SW 1271 (cell line): ENCODE data around the gene NT5C.
"Not testable (repeated sequence)": the region's sequence is repeated elsewhere in the genome, so short reads cannot be mapped to it uniquely, and the experiment has no call there.

Experiments
- DNase-seq, 2 experiments: peaks; one replicate each; lab custom pipeline; 2025; lab: John Stamatoyannopoulos, UW

NT5C gene

GRCh38 chr17:75144816-75145512, 13.4 kb upstream of the NT5C start:
- no peak for DNase-seq

DNA sequence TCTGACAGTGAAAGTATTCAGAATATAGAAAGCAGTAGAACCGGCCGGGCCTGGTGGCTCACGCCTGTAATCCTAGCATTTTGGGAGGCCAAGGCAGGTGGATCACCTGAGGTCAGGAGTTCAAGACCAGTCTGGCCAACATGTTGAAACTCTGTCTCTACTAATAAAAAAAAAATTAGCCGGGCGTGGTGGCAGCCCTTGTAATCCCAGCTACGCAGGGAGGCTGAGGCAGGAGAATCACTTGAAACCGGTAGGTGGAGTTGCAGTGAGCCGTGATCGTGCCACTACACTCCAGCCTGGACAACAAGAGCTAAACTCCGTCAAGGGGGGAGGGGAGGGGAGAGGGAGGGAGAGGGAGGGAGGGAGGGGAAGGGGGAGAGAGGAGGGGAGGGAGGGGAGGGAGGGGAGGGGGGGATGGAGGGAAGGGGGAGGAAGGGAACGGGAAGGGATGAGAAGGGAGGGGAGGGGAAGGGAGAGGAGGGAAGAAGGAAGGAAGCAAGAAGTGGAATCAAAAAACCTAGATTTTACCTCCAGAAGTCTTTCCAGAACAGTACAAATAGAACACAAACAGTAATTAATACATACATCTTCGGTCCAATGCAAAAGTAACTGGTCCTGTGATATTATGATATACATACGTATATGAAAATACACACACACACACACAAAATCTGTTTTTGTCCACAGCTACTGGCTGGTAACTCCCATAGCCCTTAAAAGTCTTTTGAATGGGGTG, 10.9 kb upstream of the NT5C start:
- DNase-seq = no peak

DNA sequence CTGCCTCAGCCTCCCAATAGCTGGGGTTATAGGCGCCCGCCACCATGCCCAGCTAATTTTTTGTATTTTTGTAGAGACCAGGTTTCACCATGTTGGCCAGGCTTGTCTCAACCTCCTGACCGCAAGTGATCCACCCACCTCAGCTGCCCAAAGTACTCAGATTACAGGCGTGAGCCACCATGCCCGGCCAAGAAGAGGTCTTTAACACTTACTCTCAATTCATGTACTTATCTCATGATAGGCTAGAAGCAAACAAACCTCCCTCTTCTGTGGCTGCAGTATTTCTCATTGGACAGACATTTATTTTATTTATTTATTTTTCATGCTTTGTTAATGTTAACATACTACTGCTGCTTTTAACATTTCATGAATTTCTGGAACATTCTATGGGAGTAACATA, 7.0 kb upstream of the NT5C start:
- no peak for DNase-seq

DNA sequence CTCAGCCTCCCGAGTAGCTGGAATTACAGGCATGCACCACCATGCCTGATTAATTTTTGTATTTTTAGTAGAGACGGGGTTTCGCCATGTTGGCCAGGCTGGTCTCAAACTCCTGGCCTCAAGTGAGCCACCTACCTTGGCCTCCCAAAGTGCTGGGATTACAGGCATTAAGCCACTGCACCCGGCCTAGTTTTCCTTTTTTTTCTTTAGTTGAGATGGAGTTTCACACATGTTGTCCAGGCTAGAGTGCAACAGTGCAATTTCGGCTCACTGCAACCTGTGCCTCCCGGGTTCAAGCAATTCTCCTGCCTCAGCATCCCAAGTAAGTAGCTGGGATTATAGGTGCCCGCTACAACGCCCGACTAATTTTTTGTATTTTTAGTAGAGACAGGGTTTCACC, 6.2 kb upstream of the NT5C start:
- not testable (repeated sequence) for DNase-seq

- no peak for DNase-seq
Measured at GRCh38 chr17:75135946-75136345, 4.4 kb upstream of the NT5C start.

DNA sequence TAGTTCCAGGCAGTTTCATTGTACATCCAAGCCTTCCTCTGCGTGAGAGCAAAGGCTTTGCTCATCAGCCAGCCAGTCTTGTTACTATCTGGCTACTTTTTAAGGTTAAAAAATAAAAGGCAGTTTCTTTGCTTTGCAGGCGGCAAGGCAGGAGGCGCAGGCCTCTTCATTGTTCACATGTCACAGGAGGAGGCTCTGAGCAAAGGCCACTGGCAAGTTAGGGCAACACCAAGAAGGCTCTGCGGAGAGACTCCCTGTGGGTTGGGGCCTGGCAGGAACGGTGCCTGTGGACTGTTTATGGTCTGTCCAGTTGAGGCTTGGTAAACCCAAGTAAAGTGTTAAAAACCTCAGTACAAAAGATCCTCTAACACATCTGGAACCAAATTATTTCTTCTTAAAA, 3.9 kb upstream of the NT5C start:
- DNase-seq = no peak

DNA sequence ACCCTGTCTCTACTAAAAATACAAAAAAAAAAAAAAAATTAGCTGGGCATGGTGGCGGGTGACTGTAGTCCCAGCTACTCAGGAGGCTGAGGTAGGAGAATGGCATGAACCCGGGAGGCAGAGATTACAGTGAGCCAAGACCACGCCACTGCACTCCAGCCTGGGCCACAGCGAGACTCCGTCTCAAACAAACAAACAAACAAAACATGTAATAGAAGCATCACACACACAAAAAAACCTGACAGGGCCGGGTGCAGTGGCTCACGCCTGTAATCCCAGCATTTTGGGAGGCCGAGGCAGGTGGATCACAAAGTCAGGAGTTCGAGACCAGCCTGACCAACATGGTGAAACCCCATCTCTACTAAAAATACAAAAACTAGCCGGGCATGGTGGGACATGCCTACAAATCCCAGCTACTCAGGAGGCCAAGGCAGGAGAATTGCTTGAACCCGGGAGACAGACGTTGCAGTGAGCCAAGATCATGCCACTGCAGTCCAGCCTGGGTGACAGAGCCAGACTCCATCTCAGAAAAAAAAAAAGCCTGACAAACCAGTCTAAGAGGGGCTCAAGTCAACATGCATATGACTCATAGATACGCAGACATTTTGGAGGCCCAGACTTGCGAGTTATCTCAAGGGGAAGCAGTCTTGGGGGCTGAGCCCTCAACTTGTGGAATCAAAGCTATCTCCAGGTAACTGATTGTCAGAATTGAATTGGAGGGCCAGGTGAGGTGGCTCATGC, 2.2 kb upstream of the NT5C start:
- not testable (repeated sequence) for DNase-seq

GRCh38 chr17:75133001-75133400, 1.5 kb upstream of the NT5C start:
- no peak for DNase-seq

- not testable (repeated sequence) for DNase-seq
Measured at GRCh38 chr17:75132018-75133000, 767 bp upstream of the NT5C start.

- DNase-seq = peak in 1 of 2 experiments; percentile 56
Measured at GRCh38 chr17:75130632-75131277, 787 bp downstream of the NT5C start.

DNA sequence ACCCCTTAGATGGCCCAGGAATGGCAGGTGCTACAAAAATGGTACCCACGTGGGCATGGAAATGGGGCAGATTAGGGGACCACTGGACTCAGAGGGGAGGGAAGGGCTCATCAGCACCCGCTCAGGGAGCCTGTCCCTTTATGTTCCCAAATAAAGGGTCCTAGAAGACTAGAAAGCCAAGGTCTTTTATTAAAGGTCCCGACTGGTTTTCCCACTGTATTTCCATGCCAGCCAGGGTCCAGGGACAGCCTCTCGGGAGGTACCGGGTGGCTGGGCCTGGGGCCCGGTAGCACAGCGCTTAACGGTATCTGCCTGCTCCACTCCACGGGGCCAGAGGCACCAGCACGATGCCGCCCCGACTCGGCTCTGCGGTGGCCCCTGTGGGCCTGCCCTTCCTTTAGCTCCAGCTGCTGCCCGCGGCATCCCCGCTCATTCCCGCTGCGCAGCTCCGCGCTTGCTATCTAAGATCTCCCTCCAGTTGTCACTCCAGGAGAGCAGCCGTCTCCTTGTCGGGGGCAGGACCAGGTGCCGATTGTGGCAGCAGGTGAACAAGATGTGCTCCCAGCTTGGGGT, 1.4 kb downstream of the NT5C start:
- DNase-seq = no peak

- no peak for DNase-seq
Measured at GRCh38 chr17:75129576-75129975, 2.0 kb downstream of the NT5C start.

DNA sequence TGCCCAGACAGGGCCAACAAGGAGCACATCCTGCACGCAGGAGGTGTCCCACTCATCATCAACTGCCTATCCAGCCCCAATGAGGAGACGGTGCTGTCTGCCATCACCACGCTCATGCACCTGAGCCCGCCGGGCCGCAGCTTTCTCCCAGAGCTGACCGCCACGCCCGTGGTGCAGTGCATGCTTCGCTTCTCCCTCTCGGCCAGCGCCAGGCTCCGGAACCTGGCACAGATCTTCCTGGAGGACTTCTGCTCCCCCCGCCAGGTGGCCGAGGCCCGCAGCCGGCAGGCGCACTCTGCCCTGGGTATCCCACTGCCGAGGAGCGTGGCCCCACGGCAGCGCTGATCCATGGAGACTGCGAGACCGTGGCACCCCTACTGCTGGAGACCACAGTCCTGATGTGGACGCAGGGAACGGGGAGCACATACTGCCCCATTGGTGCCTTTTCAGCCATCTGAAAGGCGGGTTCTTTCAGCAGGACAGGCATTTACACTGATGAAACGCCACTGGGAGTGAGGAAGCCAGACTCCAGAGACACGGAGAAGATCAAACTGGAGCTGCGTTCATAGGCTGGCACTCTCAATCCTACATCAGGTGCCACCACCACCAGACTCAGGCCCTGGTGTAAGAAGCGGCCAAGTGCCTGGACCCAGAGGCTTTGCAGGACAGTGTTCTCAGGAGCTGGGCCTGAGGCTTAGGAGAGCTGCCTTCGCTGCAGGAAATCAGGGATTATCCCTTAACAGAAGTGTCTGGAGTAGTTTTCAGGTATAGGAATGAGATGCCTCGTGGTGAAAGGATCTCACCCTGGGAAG, 2.6 kb downstream of the NT5C start:
- DNase-seq = no peak

- DNase-seq = not testable (repeated sequence)
Measured at GRCh38 chr17:75127936-75128335, 3.6 kb downstream of the NT5C start.

GRCh38 chr17:75126954-75127353, 4.6 kb downstream of the NT5C start:
- DNase-seq = no peak

DNA sequence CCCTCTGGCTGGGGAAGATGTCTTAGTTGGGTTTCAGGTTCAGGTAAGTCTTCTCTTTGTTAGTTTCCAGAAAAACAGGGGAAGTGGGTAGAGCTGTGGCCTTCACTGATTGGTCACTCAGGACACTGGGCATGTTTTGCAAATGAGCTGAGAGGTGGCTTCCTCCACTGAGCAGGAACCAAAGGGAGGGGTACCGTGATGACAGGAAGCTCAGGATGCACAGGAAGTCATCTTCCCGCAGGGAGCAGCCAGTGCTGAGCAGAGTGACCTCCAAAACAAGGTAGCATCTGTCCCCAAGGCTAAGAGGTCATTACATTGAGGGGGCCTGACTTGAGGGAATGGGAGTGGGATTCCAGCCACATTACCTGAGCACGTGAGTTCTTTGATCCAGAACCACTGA, 5.6 kb downstream of the NT5C start:
- DNase-seq = no peak

DNA sequence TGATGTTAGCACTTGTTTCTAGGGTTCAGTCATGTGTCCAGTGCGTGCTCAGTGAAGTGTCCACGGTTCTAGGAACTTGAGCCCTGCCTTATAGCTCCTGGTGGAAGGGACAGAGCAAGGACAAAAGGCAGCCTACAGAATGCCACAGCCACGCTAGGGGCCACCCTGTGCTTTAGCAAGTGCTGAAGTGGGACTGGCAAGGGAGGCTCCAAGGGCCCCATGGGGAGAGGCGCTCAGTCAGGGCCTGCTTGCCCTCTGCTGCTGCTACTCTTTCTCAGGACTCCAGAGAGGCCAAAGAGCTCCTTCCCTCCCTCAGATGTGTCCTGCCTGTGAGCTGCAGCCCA, 6.8 kb downstream of the NT5C start:
- DNase-seq = no peak

DNA sequence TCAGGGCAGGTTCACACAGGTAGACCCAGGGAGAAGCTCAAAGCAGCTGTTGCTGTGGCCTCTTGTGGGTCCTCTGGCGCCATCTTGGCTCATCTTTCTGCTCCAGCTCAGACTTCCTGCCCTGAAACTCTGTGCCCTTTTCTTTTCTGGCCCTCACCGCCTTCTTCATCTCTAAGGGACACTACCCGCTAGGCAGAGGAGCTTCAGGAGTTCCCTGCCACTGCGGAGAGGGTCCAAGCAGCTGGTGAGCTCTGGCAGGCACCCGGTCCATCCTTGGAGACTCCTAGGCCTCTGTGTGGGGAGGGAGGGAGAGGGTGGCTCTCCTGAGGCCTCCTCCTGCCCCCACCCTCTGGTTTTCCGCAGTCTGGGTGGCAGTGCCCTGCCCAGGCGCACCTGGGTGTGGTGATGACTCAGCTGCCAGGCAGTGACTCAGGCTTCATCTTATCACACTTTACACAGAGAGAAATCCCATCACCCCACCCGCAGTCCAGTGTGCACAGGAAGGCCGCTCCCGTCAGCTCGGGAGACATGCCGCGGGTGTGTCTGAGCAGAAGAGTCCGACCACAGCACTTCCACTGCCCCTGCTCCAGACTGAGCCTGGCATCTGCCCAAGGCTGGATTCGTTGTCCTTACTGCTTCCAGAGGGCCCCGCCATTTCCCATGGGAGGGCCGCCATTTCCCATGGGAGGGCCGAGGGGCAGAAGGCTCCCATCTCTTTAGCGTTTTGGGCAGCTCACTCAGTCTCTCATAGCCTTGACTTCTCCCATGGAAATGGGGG, 7.3 kb downstream of the NT5C start:
- DNase-seq = peak; percentile 98

- no peak for DNase-seq
Measured at GRCh38 chr17:75118307-75118706, 13.2 kb downstream of the NT5C start.
